ENCODE data around the gene CACNG4. TPM values are rescaled to one million over a fixed set of nuclear protein-coding genes. Genes with fewer than 3 reads are reported as not detected.

CACNG4 gene
- total RNA-seq, 1 donor from 2014 or later = 5.8 TPM

DNA sequence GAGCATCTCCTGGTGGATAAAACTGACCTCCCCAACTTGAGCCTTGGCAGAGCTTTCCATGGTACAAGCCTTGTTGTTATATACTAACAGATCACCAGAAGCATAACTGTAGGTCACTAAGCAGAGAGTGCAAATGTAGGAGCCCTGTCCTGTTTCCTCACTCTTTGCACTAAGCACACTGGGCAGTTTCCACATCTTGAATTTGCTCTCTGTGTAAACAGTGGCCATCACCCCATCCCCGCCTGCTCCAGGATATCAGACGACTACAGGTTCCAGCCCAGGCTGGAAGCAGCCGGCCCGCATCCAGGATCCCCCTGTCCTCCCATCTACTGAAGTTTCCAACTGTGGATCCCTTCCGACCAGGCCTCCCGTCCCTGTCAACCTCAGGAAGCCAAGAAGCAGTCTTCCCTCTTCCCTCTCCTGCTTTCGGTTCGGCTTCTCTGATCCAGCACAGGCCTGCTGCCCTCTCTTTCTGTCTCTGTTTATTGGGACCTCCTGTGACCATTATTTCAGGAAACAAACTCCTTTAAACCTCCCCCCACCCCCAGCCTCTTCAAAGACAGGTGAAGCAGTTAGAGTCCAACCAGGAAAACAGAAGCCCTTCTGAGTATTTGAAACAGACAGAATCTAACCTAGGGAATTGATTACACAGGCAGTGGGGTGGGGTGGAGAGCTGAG is 22.6 kb upstream of the CACNG4 start:
- Histone ChIP-seq H4K20me1 (ENCODE audit: insufficient read depth, low read length) (no peaks in the 10 kb centered on the region), H3K9ac (ENCODE audit: low read length) (no peak overlapping the region), H3K79me2 (ENCODE audit: insufficient read depth, low read length) (no peaks in the 10 kb centered on the region), H3K36me3 (ENCODE audit: insufficient read depth, low read length) (no peaks in the 10 kb centered on the region), H3K4me3 (ENCODE audit: insufficient read depth, low read depth, low read length) (no peak overlapping the region), H2AFZ (ENCODE audit: low read depth, low read length) (no peak overlapping the region), H3K4me2 (ENCODE audit: low read length) (no peak overlapping the region), H3K9me3 (ENCODE audit: insufficient read depth, low read depth, low read length) (no peaks in the 10 kb centered on the region), H3K4me1 (ENCODE audit: insufficient read depth, low read length) (peaks cover 8% of the 10 kb centered on the region), H3K27ac (ENCODE audit: low read depth, low read length) (no peak overlapping the region), H3K27me3 (ENCODE audit: insufficient read depth, low read length) (peaks cover 18% of the 10 kb centered on the region)
- TF ChIP-seq EZH2 (IDR thresholded peaks at IDR 0.05; ENCODE audit: insufficient read depth, low read length) = no peak
- TF ChIP-seq, protein P1, sequence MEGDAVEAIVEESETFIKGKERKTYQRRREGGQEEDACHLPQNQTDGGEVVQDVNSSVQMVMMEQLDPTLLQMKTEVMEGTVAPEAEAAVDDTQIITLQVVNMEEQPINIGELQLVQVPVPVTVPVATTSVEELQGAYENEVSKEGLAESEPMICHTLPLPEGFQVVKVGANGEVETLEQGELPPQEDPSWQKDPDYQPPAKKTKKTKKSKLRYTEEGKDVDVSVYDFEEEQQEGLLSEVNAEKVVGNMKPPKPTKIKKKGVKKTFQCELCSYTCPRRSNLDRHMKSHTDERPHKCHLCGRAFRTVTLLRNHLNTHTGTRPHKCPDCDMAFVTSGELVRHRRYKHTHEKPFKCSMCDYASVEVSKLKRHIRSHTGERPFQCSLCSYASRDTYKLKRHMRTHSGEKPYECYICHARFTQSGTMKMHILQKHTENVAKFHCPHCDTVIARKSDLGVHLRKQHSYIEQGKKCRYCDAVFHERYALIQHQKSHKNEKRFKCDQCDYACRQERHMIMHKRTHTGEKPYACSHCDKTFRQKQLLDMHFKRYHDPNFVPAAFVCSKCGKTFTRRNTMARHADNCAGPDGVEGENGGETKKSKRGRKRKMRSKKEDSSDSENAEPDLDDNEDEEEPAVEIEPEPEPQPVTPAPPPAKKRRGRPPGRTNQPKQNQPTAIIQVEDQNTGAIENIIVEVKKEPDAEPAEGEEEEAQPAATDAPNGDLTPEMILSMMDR (IDR thresholded peaks at IDR 0.05; ENCODE audit: insufficient read depth, low read depth, low read length) = no peak
- Mint-ChIP-seq H3K27me3 (ENCODE audit: low read depth, unreplicated experiment) (peaks cover 51% of the 10 kb centered on the region), H3K27ac (ENCODE audit: unreplicated experiment) (no peak overlapping the region), H3K4me1 (ENCODE audit: low read depth, unreplicated experiment) (peaks cover 25% of the 10 kb centered on the region), H3K4me3 (ENCODE audit: unreplicated experiment) (no peak overlapping the region), H3K9me3 (ENCODE audit: unreplicated experiment) (peaks cover 22% of the 10 kb centered on the region), H3K36me3 (ENCODE audit: low read depth, unreplicated experiment) (no peaks in the 10 kb centered on the region)
- FAIRE-seq (no peak), DNase-seq (ENCODE audit: low read depth) (no peak)

DNA sequence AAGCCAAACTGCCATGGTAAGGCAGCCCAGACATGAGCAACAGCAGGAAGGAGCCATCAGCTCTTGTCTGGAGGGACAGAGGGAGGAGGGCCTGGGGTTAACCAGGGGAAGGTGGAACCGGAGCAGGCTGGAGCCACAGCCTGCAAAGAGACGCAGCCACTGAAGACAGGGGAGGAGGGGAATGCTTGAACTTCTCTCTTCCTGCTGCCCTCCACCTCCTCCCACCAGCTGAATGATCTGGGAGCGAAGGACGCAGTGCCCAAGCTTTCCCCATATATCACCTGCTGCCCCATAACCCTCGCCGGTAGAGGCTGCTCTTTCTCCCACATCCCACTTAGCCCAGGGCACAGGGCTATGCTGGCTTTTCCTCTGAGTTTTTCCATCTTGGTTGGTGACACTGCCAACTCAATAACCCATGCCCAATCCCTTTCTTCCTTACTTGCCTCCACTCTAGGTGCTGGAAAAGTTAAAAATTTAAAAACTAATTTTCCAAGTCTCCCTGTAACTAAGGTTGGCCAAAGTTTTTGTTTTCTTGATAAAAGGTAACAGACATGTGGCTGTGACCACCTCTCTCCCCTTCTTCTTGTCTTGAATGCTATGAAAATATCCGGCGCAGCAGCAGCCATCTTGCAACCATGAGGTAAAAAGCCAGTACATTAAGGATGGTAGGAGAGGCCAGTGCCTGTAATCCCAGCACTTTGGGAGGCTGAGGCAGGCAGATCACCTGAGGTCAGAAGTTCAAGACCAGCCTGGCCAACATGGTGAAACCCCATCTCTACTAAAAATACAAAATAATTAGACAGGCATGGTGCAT is 21.8 kb upstream of the CACNG4 start:
- Mint-ChIP-seq H3K36me3 (ENCODE audit: low read depth, unreplicated experiment) (no peaks in the 10 kb centered on the region), H3K4me3 (ENCODE audit: unreplicated experiment) (no peak overlapping the region), H3K9me3 (ENCODE audit: unreplicated experiment) (peaks cover 18% of the 10 kb centered on the region), H3K27ac (ENCODE audit: unreplicated experiment) (no peak overlapping the region), H3K4me1 (ENCODE audit: low read depth, unreplicated experiment) (peaks cover 25% of the 10 kb centered on the region), H3K27me3 (ENCODE audit: low read depth, unreplicated experiment) (peaks cover 49% of the 10 kb centered on the region)
- Histone ChIP-seq H3K4me2 (ENCODE audit: low read length) (no peak overlapping the region), H3K9ac (ENCODE audit: low read length) (no peak overlapping the region), H3K79me2 (ENCODE audit: insufficient read depth, low read length) (no peaks in the 10 kb centered on the region), H3K36me3 (ENCODE audit: insufficient read depth, low read length) (no peaks in the 10 kb centered on the region), H4K20me1 (ENCODE audit: insufficient read depth, low read length) (no peaks in the 10 kb centered on the region), H3K9me3 (ENCODE audit: insufficient read depth, low read depth, low read length) (no peaks in the 10 kb centered on the region), H3K27me3 (ENCODE audit: insufficient read depth, low read length) (peaks cover 18% of the 10 kb centered on the region), H2AFZ (ENCODE audit: low read depth, low read length) (no peak overlapping the region), H3K4me3 (ENCODE audit: insufficient read depth, low read depth, low read length) (no peak overlapping the region), H3K4me1 (ENCODE audit: insufficient read depth, low read length) (peaks cover 8% of the 10 kb centered on the region), H3K27ac (ENCODE audit: low read depth, low read length) (no peak overlapping the region)
- FAIRE-seq = no peak
- TF ChIP-seq EZH2 (IDR thresholded peaks at IDR 0.05; ENCODE audit: insufficient read depth, low read length) = no peak
- TF ChIP-seq, protein P1 (IDR thresholded peaks at IDR 0.05; ENCODE audit: insufficient read depth, low read depth, low read length) = no peak
- DNase-seq (ENCODE audit: low read depth) = no peak
